ENCODE measurements around the gene TUT7.
A peak's percentile ranks its signal among the peaks of the same experiment; 100 is the strongest.

DNA sequence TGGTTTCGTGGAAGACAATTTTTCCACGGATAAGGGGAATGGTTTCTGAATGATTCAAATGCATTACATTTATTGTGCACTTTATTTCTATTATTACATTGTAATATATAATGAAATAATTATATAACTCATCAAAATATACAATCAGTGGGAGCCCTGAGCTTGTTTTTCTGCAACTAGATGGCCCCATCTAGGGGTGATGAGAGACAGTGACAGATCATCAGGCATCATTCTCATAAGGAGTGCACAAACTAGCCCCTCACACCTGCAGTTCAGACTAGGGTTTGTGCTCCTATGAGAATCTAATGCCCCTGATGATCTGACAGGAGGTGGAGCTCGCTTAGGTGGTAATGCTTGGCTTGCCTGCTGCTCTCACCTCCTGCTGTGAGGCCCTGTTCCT is 78.2 kb downstream of the TUT7 start:
- TF ChIP-seq, protein P1, sequence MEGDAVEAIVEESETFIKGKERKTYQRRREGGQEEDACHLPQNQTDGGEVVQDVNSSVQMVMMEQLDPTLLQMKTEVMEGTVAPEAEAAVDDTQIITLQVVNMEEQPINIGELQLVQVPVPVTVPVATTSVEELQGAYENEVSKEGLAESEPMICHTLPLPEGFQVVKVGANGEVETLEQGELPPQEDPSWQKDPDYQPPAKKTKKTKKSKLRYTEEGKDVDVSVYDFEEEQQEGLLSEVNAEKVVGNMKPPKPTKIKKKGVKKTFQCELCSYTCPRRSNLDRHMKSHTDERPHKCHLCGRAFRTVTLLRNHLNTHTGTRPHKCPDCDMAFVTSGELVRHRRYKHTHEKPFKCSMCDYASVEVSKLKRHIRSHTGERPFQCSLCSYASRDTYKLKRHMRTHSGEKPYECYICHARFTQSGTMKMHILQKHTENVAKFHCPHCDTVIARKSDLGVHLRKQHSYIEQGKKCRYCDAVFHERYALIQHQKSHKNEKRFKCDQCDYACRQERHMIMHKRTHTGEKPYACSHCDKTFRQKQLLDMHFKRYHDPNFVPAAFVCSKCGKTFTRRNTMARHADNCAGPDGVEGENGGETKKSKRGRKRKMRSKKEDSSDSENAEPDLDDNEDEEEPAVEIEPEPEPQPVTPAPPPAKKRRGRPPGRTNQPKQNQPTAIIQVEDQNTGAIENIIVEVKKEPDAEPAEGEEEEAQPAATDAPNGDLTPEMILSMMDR (IDR thresholded peaks at IDR 0.05; ENCODE audit: low read depth, low read length, poor library complexity, severe bottlenecking), result peak; percentile 15
- TF ChIP-seq EZH2phosphoT487 (IDR thresholded peaks at IDR 0.05; ENCODE audit: borderline replicate concordance, low read length), result no peak
